Hematopoietic multipotent progenitor cell treated with erythropoietin and hydrocortisone succinate and interleukin-3 and kit ligand, for 17 days (in vitro differentiated cells): ENCODE results near the gene MESD.
"Not testable (repeated sequence)": the region's sequence is repeated elsewhere in the genome, so short reads cannot be mapped to it uniquely, and the experiment has no call there.

ENCODE experiments used
- DNase-seq: peaks from one replicate; pipeline ENCODE4 v3.0.0-alpha.2; 2015; ENCODE audit warnings: low spot score

Gene MESD

GRCh38 chr15:80958818-80959495 lies 30.7 kb downstream of the MESD start:
- no peak for DNase-seq

GRCh38 chr15:80957976-80958375 lies 31.6 kb downstream of the MESD start:
- DNase-seq: no peak

GRCh38 chr15:80957556-80957955 lies 32.1 kb downstream of the MESD start:
- no peak for DNase-seq

DNA sequence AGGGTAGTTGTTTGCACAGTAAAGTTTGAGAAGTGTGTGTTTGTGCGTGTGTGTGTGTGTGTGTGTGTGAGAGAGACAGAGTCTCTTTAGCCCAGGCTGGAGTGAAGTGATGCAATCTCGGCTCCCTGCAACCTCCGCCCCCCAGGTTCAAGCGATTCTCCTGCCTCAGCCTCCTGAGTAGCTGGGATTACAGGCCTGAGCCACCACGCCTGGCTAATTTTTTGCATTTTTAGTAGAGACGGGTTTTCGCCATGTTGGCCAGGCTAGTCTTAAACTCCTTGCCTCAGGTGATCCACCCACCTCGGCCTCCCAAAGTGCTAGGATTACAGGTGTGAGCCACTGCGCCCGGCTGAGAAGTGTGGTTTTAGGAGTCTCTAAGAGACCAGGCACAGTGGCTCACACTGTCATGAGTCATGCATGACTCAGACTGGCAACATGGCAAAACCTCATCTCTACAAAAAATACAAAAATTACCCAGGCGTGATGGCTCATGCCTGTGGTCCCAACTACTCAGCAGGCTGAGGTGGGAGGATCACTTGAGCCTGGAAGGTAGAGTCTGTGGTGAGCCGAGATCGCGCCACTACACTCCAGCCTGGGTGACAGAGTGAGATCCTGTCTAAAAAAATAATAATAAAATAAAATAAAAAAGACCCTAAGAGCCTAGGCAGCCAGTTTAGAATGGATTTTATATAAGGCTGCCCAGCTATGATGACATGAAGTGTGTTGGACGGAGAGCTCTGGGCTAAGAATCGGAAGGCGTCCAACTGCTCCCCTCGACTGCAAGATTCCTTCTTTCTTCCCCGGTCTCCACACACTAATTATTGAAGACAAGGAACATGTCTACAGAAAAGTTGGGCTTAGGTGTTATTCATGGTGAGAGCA lies 33.8 kb downstream of the MESD start:
- DNase-seq: not testable (repeated sequence)

DNA sequence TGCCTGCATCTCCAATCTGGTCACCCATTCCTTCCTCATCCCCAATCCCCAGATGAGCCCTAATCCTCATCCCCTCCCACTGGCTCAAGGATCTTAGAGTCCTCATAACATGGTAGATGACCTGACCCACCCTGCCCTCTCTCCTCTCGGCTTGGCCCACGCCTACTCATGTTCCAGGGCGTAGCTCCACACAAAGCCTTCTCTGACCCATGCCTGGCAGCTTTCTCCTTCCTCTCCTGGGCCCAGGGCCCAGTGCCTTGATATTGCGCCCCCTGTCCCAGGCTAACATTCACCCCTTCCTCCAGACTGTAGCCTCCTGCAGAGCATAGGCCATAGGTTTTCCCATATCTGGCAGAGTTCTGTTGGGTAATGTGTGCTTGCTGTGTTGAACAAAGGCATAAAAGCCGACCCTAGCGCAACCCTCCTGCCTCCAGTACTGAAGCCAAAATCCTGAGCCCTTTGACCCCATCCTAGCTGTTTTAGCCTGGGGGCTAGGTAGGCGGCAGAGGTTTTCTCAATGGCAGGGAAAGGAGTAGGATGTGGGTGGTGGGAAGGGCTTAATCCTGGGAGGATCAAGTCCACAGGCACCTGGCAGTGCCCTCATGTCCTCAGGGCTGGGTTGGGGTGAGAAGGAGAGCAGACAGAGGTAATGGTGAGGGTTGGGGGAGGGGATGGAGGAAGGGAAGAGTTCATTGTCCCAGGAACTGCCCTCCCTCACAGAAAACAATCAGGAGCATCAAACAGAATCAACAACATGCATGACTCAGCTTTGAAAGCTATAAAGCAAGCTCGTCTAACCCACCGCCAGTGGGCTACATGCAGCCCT lies 35.5 kb downstream of the MESD start:
- no peak for DNase-seq

- DNase-seq: no peak
Measured at GRCh38 chr15:80953001-80953952, 36.3 kb downstream of the MESD start.

DNA sequence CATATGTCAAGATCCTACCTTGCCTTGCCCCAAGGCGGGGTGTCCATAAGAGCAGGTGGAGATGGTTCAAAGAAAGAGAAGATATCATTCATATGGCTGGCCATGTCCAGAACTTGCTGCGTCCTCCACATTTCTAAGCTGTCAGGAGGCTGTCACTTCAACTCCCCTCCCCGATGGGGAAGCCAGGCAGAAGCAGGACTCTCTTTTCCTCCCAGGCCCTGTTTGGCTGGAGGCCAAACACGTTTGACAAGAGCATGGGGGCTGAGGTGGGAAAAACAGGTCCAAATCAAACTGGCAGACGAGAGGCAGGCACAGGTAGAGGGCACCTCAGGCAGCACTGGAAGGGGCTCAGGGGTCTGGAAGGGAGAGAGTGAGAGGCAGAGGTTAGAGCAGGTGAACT lies 37.7 kb downstream of the MESD start:
- DNase-seq: no peak

DNA sequence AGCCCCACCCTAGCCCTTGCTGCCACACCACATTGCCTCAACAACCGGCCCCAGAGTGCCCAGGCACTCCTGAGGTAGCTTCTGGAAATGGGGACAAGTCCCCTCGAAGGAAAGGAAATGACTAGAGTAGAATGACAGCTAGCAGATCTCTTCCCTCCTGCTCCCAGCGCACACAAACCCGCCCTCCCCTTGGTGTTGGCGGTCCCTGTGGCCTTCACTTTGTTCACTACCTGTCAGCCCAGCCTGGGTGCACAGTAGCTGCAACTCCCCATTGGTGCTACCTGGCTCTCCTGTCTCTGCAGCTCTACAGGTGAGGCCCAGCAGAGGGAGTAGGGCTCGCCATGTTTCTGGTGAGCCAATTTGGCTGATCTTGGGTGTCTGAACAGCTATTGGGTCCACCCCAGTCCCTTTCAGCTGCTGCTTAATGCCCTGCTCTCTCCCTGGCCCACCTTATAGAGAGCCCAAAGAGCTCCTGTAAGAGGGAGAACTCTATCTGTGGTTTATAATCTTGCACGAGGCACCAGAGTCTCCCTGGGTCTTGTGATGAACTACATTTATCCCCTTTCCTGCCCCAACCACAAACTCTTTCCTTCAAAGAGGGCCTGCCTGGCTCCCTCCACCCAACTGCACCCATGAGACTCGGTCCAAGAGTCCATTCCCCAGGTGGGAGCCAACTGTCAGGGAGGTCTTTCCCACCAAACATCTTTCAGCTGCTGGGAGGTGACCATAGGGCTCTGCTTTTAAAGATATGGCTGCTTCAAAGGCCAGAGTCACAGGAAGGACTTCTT lies 39.1 kb downstream of the MESD start:
- no peak for DNase-seq

DNA sequence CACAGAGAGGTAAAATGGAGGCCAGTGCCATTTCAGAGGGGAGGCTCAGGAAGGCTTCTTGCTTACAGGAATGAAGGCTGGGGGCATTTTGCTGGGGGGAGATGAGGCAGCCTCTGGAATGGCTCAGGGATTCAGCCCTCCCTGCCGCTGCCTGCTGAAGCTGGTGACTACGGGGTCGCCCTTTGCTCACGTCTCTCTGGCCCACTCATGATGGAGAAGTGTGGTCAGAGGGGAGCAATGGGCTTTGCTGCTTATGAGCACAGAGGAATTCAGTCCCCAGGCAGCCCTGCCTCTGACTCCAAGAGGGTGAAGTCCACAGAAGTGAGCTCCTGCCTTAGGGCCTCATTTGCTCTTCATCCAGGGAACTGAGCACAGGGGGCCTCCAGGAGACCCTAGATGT lies 39.9 kb downstream of the MESD start:
- no peak for DNase-seq

DNA sequence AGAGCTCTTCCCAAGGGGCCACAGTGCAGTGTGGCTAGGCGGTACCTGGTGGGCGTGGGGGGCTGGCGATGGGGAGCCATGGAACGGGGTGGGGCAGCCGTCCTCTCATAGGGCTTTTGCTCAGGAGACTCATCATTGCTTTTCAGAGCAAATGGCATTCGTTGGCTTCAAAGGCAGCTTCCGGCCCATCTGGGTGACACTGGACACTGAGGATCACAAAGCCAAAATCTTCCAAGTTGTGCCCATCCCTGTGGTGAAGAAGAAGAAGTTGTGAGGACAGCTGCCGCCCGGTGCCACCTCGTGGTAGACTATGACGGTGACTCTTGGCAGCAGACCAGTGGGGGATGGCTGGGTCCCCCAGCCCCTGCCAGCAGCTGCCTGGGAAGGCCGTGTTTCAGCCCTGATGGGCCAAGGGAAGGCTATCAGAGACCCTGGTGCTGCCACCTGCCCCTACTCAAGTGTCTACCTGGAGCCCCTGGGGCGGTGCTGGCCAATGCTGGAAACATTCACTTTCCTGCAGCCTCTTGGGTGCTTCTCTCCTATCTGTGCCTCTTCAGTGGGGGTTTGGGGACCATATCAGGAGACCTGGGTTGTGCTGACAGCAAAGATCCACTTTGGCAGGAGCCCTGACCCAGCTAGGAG lies 40.8 kb downstream of the MESD start:
- no peak for DNase-seq

- no peak for DNase-seq
Measured at GRCh38 chr15:80946576-80946975, 43.0 kb downstream of the MESD start.

DNA sequence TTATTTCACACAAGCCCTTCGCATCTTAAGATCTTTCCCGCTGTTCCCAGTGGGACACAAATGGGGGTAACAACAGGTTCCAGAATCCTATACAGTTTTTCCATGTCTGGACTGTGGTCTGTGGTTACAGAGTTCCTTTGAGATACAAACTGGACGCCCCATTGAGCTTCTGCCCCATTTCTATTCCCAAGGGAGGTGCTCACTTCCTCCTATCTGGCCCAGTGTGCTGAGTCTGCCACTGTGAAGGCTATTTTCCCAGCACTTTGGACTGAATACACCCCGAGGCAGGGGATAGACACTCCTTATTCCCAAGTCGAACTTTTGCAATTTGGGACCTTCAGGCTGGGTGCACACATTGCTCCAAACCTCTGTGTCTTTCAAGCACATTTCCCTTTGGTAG lies 44.0 kb downstream of the MESD start:
- DNase-seq: no peak

DNA sequence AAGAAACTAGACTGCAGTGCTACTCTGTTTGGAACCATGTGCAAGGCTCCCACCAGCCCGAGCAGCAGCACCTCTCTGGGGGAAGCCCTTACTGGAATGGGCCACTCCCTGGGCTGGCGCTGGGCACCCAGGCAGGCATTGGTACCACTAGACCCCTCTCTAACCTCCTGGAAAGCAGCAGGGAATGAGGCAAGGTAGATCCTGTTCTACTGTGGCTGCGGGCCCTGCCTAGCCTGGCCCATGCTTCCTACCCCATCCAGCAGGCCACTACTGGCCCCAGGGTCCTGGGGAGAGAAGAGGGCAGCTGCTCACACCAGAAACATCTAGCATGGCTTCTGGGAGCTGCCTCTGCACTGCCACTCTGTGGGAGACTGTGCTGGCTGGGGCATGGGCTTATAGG lies 44.8 kb downstream of the MESD start:
- DNase-seq: no peak

GRCh38 chr15:80942746-80943565 lies 46.7 kb downstream of the MESD start:
- no peak for DNase-seq

DNA sequence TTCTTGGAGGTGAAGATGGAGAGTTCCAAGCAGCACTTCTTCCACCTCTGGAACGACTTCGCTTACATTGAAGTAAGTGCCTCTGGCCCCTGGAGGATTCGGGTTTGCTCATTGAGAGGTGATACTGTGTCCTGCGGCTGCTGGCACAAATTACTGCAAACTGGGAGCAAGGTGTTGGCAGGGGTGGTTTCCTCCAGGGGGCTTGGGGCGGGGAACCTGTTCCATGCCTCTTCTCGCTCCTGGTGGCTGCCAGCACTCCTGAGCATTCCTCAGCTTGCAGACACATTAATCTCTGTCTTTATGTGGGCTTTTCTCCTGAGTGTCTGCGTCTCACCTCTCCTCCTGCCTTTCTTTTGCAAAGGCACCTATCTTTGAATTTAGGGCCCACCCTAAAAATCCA lies 47.4 kb downstream of the MESD start:
- no peak for DNase-seq

DNA sequence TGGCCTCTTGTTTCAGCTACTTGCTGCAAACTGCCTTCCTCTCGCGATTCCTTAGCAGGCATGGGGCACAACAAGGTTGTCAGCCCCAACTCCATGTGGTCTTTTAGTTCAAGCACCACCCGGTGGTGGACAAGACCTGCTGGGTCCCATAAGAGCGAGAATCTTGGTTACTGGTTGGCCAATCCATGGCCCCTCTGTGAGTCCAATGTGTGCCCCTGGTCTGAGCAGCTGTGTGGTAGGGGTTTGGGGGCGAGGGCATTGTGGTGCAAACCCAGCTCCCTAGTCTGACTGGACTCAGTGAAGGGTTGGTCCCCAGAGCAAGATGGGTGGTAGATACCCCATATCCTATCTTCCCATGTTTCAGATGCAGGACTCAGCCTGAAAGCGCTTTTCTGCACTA lies 48.8 kb downstream of the MESD start:
- no peak for DNase-seq

DNA sequence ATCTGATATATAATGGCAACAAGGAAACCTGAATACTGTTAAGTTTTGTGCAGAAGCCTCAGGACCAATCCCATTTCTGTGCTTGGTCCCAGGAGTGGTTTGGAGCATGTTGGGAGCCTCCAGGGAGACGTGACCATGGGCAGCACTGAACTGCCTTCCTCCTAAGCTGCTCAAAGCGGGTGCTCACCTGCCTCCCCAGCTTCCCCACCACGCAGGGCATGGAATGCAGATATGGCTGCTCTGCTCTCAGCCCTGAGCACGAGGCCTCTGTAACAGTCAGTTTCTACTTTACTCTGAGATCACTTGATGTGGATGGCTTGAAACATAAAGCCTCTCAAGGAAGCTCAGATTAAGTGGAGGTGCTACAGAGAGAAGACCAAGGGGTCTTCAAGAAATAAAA lies 49.3 kb downstream of the MESD start:
- DNase-seq: no peak

DNA sequence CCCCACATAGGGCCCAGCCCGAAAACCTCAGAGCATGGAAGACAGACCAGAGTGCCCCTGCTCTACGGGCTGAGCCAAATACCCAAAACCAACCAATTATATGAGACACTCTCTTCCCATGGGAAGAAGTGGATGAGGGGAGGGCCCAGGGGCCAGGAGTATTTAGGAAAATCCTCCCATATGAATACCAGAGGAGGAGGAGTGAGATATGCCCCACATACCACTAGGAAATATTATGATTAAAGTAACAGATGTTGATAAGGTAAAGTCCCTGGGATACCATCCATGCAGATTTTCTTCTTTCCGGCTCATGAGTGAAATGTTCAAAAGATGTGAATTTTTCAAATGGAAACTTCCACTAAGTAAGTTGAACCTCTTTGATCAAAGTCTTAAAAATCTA lies 50.4 kb downstream of the MESD start:
- DNase-seq: no peak

DNA sequence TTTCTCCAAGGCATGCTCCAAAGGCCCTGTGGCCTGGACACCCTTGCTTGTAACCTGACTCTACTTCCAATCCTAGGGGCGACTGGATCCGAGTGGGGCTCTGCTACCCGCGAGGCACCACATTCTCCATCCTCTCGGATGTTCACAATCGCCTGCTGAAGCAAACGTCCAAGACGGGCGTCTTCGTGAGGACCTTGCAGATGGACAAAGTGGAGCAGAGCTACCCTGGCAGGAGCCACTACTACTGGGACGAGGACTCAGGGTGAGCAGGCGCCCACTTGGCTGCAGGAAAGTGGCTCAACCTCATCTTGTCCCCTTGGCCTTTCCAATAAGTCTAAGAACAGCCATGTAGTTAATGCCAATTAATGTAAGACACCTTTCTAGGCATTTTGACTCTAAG lies 51.9 kb downstream of the MESD start:
- no peak for DNase-seq
